ACC112 (cell line): ENCODE data around the gene TPGS2.

Source experiments
- H2AFZ ChIP-seq: fragments of 200-600 bp; sonication (generic); one replicate; pipeline ENCODE4 v1.6.0; 2017; ENCODE audit warnings: antibody characterized with exemption, low read length; ENCODE audit not compliant: unreplicated experiment
- H3K27ac ChIP-seq: fragments of 200-600 bp; sonication (generic); 2 replicates; pipeline ENCODE4 v1.5.1; 2014; ENCODE audit warnings: low read depth, mild to moderate bottlenecking, antibody characterized with exemption, low read length, moderate library complexity
- H3K27me3 ChIP-seq: fragments of 200-600 bp; sonication (generic); 2 replicates; pipeline ENCODE4 v1.6.1; 2014; ENCODE audit warnings: mild to moderate bottlenecking, antibody characterized with exemption, low read length, moderate library complexity, mixed read lengths; ENCODE audit not compliant: insufficient read depth
- H3K36me3 ChIP-seq: fragments of 200-600 bp; sonication (generic); 2 replicates; pipeline ENCODE4 v1.6.1; 2016; ENCODE audit warnings: mild to moderate bottlenecking, antibody characterized with exemption, low read length, moderate library complexity, mixed read lengths; ENCODE audit not compliant: insufficient read depth
- H3K4me1 ChIP-seq: fragments of 200-600 bp; sonication (generic); one replicate; pipeline ENCODE4 v1.6.1; 2016; ENCODE audit warnings: low read length, mixed read lengths; ENCODE audit not compliant: insufficient read depth, unreplicated experiment, control insufficient read depth
- H3K4me3 ChIP-seq: fragments of 200-600 bp; sonication (generic); 2 replicates; pipeline ENCODE4 v1.5.1; 2014; ENCODE audit warnings: mild to moderate bottlenecking, low read depth, low read length
- H3K79me2 ChIP-seq: fragments of 200-600 bp; sonication (generic); one replicate; pipeline ENCODE4 v1.6.0; 2016; ENCODE audit warnings: low read length; ENCODE audit not compliant: control insufficient read depth, unreplicated experiment, insufficient read depth

TPGS2 gene

DNA sequence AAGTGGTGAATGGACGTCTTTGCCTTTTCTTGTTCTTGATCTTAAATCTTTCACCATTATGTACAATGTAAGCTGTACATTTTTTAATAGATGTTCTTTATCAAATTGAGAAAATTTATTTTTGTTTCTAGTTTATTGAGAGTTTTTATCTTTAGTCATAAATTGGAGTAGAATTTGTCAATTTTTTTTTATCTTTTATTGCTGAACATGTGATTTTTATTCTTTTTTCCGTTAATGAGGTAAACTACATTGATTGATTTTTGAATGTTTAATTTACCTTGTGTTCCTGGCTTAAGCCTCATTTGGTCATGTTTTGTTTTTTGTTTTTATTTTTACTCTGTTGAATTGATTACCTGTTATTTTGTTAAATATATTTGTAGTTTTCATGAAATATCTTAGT, 19.8 kb upstream of the TPGS2 start:
- no peak overlapping the region for H2AFZ ChIP-seq
- peaks cover 18% of the 10 kb centered on the region for H3K4me1 ChIP-seq
- H3K27ac ChIP-seq, result no peak overlapping the region

DNA sequence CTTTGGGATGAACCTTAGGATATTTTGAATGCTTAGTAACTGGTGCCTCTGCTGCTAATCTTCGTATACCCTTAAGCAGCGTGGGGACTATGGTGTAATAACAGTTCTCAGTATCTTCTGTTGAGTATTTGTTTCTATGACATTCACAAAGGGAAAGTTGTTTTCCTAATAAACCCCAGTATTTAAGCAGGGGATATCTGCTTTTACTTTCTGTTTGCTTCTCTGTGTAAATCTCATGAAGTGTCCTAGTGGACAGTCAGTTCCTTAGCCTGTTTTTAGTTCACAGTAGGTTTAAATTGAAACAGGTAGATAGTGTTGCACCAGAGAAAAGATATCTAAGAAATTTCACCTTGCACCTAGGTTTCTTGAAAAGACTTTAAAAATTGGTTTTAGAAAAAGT, 15.0 kb upstream of the TPGS2 start:
- H3K4me1 ChIP-seq, result no peaks in the 10 kb centered on the region
- no peaks in the 10 kb centered on the region for H3K27me3 ChIP-seq
- H3K36me3 ChIP-seq, result 0 out of 2 replicates have a peak, but pooled peaks cover 6% of the 10 kb centered on the region
- peak overlapping the region; percentile 57 for H2AFZ ChIP-seq
- H3K27ac ChIP-seq, result no peak overlapping the region
- H3K79me2 ChIP-seq, result no peaks in the 10 kb centered on the region
- peak overlapping the region; percentile 66 for H3K4me3 ChIP-seq

More for the DNA sequence above, 19.8 kb upstream of the TPGS2 start:
- Histone ChIP-seq H3K27me3 (no peaks in the 10 kb centered on the region), H3K36me3 (peaks cover 10% of the 10 kb centered on the region), H3K79me2 (no peaks in the 10 kb centered on the region), H3K4me3 (no peak overlapping the region)

GRCh38 chr18:36843199-36843598, 14.4 kb upstream of the TPGS2 start:
- H3K36me3 ChIP-seq, result peaks cover 10% of the 10 kb centered on the region
- H3K27me3 ChIP-seq, result no peaks in the 10 kb centered on the region
- 0 out of 2 replicates have a peak overlapping the region, but pooled peaks have one; percentile 66 for H3K4me3 ChIP-seq
- H3K4me1 ChIP-seq, result no peaks in the 10 kb centered on the region
- H3K27ac ChIP-seq, result no peak overlapping the region
- H3K79me2 ChIP-seq, result no peaks in the 10 kb centered on the region
- H2AFZ ChIP-seq, result no peak overlapping the region

- peaks cover 28% of the 10 kb centered on the region for H3K36me3 ChIP-seq
- H3K4me3 ChIP-seq, result no peak overlapping the region
- no peak overlapping the region for H2AFZ ChIP-seq
- H3K27me3 ChIP-seq, result no peaks in the 10 kb centered on the region
- no peaks in the 10 kb centered on the region for H3K79me2 ChIP-seq
- no peak overlapping the region for H3K27ac ChIP-seq
- H3K4me1 ChIP-seq, result no peaks in the 10 kb centered on the region
These were observed 11.0 kb upstream of the TPGS2 start for GRCh38 chr18:36839835-36840234.

DNA sequence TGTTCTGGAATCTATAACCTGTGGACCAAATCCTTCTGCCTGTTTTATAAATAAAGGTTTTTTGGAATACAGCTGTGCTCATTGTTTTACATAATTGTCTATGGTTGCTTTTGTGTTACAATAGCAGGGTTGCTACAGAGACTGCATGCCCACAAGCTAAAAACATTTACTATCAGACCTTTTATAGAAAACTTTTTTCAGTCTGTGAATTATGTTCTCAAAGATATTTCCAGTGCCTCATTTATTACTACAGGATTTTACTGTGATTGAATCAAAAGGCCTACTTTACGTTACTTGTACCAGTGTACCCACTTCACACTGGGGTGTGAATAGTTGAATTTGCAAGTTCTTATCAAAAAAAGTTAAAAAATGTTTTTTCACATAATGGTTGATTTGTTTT, 7.1 kb upstream of the TPGS2 start:
- Histone ChIP-seq H3K79me2 (peaks cover 13% of the 10 kb centered on the region), H3K4me1 (peaks cover 9% of the 10 kb centered on the region), H3K36me3 (peaks cover 28% of the 10 kb centered on the region), H3K27me3 (no peaks in the 10 kb centered on the region), H3K4me3 (no peak overlapping the region), H3K27ac (no peak overlapping the region), H2AFZ (no peak overlapping the region)

DNA sequence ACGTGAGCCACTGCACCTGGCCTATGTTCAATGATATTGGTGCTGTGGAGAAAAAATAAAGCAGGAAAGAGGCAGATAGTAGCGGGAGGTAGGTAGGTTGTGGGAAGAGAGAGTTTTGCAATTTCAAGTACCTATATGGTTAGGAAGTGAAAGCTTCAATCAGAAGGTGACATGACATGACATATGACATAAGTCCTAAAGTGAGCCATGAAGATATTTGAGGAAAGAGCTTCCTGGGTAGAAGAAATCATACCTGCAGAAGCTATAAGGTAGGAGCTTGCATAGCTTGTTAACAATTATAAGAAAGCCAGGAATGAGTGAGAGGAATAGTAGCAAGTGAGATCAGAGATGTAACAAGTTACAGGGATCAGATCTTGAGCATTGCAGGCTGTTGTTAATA, 4.3 kb upstream of the TPGS2 start:
- Histone ChIP-seq H3K79me2 (peaks cover 31% of the 10 kb centered on the region), H2AFZ (no peak overlapping the region), H3K4me1 (peaks cover 21% of the 10 kb centered on the region), H3K4me3 (no peak overlapping the region), H3K27ac (no peak overlapping the region), H3K36me3 (peaks cover 18% of the 10 kb centered on the region), H3K27me3 (no peaks in the 10 kb centered on the region)

DNA sequence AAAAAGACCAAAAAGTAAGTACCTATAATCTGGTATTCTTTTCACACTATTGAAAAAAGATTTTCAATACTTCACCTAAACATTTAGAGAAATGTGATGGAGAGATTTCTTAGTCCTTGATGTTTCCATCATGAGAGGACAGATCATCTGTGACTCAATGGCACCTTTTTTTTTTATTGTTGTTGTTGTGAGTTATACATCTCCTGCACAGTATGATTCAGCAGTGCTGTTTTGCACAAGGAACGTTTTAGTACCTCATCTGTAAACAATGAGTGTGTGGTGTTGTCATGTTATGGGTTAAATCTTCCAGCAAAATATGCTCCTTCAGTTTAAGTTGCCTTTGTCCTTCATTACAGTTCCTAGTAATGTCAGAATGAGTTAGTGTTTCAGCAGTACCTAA, 2.3 kb upstream of the TPGS2 start:
- peak overlapping the region; percentile 36; the same call in 1 of the 2 replicates for H3K27ac ChIP-seq
- 0 out of 2 replicates have a peak, but pooled peaks cover 11% of the 10 kb centered on the region for H3K36me3 ChIP-seq
- no peak overlapping the region for H2AFZ ChIP-seq
- peaks cover 48% of the 10 kb centered on the region for H3K79me2 ChIP-seq
- peak overlapping the region; percentile 98 for H3K4me3 ChIP-seq
- no peaks in the 10 kb centered on the region for H3K27me3 ChIP-seq
- H3K4me1 ChIP-seq, result peaks cover 29% of the 10 kb centered on the region

DNA sequence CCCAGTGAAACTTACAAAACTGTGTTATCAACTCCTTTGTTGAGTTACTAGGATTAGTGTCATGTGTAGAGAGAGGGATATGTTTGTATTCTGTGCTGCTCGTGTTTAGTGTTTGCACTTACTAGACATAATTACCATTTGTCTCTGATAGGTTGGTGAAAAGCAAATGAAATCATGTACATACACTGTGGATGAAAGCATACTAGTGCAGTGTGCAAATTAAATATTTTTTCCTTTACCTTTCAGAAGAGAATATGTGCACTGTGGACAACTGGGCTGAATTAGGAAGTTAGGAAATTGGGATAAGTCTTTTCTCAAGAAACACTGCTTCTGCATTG, 1.3 kb upstream of the TPGS2 start:
- Histone ChIP-seq H3K27ac (0 out of 2 replicates have a peak overlapping the region, but pooled peaks have one; percentile 72), H2AFZ (peak overlapping the region; percentile 97), H3K4me1 (peaks cover 29% of the 10 kb centered on the region), H3K36me3 (0 out of 2 replicates have a peak, but pooled peaks cover under 1% of the 10 kb centered on the region), H3K79me2 (peaks cover 50% of the 10 kb centered on the region), H3K27me3 (no peaks in the 10 kb centered on the region), H3K4me3 (peak overlapping the region; percentile 98)

GRCh38 chr18:36829362-36830157, 758 bp upstream of the TPGS2 start:
- peaks cover 29% of the 10 kb centered on the region for H3K4me1 ChIP-seq
- H2AFZ ChIP-seq, result peak overlapping the region; percentile 97
- H3K4me3 ChIP-seq, result peak overlapping the region; percentile 98
- no peaks in the 10 kb centered on the region for H3K27me3 ChIP-seq
- peaks cover 50% of the 10 kb centered on the region for H3K79me2 ChIP-seq
- H3K36me3 ChIP-seq, result peaks cover 2% of the 10 kb centered on the region; the same call in 1 of the 2 replicates
- H3K27ac ChIP-seq, result peak overlapping the region; percentile 72

DNA sequence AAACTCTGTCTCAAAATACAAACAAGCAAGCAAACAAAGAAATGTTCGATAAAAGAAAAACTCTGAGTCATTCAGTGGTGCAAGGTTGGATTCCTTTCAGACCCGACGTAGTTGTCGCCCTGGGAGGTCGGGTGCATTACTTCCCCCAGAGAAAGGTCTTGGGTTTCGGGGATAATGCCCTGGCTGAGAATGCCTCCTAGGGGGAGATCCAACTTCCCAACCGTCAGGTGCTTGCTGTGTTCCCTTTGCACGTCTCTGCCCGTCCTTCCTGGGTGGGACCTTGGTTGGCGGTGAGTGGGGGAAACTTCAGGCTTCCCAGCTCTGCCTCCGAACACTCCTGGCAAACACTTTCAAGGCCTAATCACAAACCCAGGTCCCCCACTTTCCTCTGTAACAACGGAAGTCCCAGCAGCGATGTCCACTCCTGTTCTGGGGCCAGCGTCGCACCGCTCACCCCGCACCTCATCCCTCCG, 609 bp downstream of the TPGS2 start:
- H3K27ac ChIP-seq, result peak overlapping the region; percentile 72
- peak overlapping the region; percentile 89 for H2AFZ ChIP-seq
- H3K79me2 ChIP-seq, result peaks cover 50% of the 10 kb centered on the region
- H3K4me1 ChIP-seq, result peaks cover 29% of the 10 kb centered on the region
- H3K4me3 ChIP-seq, result peak overlapping the region; percentile 98
- no peaks in the 10 kb centered on the region for H3K27me3 ChIP-seq
- peaks cover 5% of the 10 kb centered on the region; the same call in 1 of the 2 replicates for H3K36me3 ChIP-seq

DNA sequence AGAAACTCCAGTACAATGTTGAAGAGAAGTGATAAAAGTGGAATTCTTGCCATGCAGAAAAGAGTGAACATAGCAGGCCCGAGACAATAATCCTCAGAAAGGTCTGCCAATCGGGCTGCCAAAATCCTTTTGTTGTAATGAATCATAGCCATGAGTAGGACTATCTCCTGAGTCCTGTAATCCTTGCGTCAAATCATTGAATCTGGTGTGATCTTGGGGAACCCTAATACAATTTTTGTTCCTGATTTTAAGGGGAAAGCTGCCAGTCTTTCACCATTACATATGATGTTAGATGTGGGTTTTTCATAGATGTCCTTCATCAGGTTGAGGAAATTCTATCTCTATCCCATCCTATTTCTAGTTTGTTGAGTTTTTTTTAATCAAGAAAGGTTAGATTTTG, 2.2 kb downstream of the TPGS2 start:
- Histone ChIP-seq H3K4me3 (no peak overlapping the region), H2AFZ (no peak overlapping the region), H3K27me3 (no peaks in the 10 kb centered on the region), H3K27ac (no peak overlapping the region), H3K4me1 (peaks cover 26% of the 10 kb centered on the region), H3K36me3 (peaks cover 5% of the 10 kb centered on the region; the same call in 1 of the 2 replicates), H3K79me2 (peaks cover 45% of the 10 kb centered on the region)
